CD4-positive, alpha-beta T cell (primary cell): ENCODE measurements around the gene NFE2. TPM values are rescaled to one million over a fixed set of nuclear protein-coding genes. Genes with fewer than 3 reads are reported as not detected.

ENCODE experiments used
- ATAC-seq: fragments of 200-7000 bp; cut with Tn5 transposase; one replicate; pipeline ENCODE4 v1.10.0; 2022; ENCODE audit warnings: mild to moderate bottlenecking; ENCODE audit not compliant: poor library complexity
- CTCF ChIA-PET: fragments of 350-600 bp; sonication (Branson Sonifier 250); formaldehyde crosslinking; loops from one replicate; lab custom pipeline; 2021; ENCODE audit warnings: antibody characterized with exemption, inconsistent platforms; lab: Charles Lee
- POLR2A ChIA-PET: fragments of 350-600 bp; sonication (Branson Sonifier 250); formaldehyde crosslinking; loops from one replicate; lab custom pipeline; 2021; ENCODE audit warnings: antibody characterized with exemption, inconsistent platforms; lab: Charles Lee
- DNase-seq, 14 experiments: peaks; one replicate each; pipeline ENCODE4 v3.0.0-alpha.2; 2013 to 2020; ENCODE audit warnings: mixed read lengths in 2 of 14
- H3K27ac ChIP-seq, 2 donors: one replicate each; pipeline versions ENCODE4 v1.5.1 to v1.7.0; 2013; ENCODE audit warnings: low read length in 2 of 2, low read depth in 1 of 2, mild to moderate bottlenecking in 1 of 2
- H3K27me3 ChIP-seq, 2 experiments: 1 replicate in 1 of 2; 2 replicates in 1 of 2; pipeline versions ENCODE4 v1.6.1 to v1.7.0; 2013; ENCODE audit warnings: low read length in 2 of 2, control low read depth in 1 of 2, mild to moderate bottlenecking in 1 of 2, moderate library complexity in 1 of 2; ENCODE audit not compliant: insufficient read depth in 2 of 2, control insufficient read depth in 1 of 2
- H3K36me3 ChIP-seq: one replicate; pipeline ENCODE4 v1.6.1; 2013; ENCODE audit warnings: low read length, control low read depth; ENCODE audit not compliant: insufficient read depth
- H3K4me1 ChIP-seq: one replicate; pipeline ENCODE4 v1.6.1; 2013; ENCODE audit warnings: low read length, control low read depth; ENCODE audit not compliant: insufficient read depth
- H3K4me3 ChIP-seq: one replicate; pipeline ENCODE4 v1.5.1; 2013; ENCODE audit warnings: mild to moderate bottlenecking, low read length, moderate library complexity
- H3K9me3 ChIP-seq, 2 experiments: 1 replicate in 1 of 2; 2 replicates in 1 of 2; pipeline versions ENCODE4 v1.6.1 to v1.7.0; 2013; ENCODE audit warnings: low read length in 2 of 2, mild to moderate bottlenecking in 2 of 2, control low read depth in 1 of 2, moderate library complexity in 1 of 2; ENCODE audit not compliant: control insufficient read depth in 1 of 2, insufficient read depth in 1 of 2
- H3K27ac Mint-ChIP-seq: one replicate; pipeline ENCODE4 v1.8.0; 2020; ENCODE audit warnings: mixed read lengths
- H3K27me3 Mint-ChIP-seq: one replicate; pipeline ENCODE4 v1.8.0; 2021; ENCODE audit warnings: mixed read lengths
- H3K36me3 Mint-ChIP-seq: one replicate; pipeline ENCODE4 v1.8.0; 2021; ENCODE audit warnings: low read depth, mixed read lengths
- H3K4me1 Mint-ChIP-seq: one replicate; pipeline ENCODE4 v1.8.0; 2021; ENCODE audit warnings: low read depth, mixed read lengths
- H3K4me3 Mint-ChIP-seq: one replicate; pipeline ENCODE4 v1.8.0; 2020; ENCODE audit warnings: mild to moderate bottlenecking, mixed read lengths
- H3K9me3 Mint-ChIP-seq: one replicate; pipeline ENCODE4 v1.8.0; 2020; ENCODE audit warnings: mixed read lengths
- intact Hi-C, 2 experiments: fragments of 100-400 bp; cut with DNase I in 1 of 2; cut with micrococcal nuclease in 1 of 2; formaldehyde crosslinking; loops; one replicate each; pipeline versions ENCODE4 v1.15.1 to v1.9.0; 2023 to 2025; cut with DNase I, micrococcal nuclease
- total RNA-seq, 174 experiments: library from RNA in 2 of 174; stranded (reverse) in 2 of 174; gene quantifications; one replicate each; pipeline ENCODE4 v1.2.3 and lab custom pipeline; 2021 to 2026
- TF ChIP-seq, protein P1 (sequence below): fragments of 200-600 bp; IDR thresholded peaks from one replicate; pipeline ENCODE4 v1.8.0; 2022; ENCODE audit warnings: antibody characterized with exemption, mild to moderate bottlenecking

Gene NFE2
- total RNA-seq, 2 experiments from 2014 or later, result 0.20 TPM; not detected in 1

DNA sequence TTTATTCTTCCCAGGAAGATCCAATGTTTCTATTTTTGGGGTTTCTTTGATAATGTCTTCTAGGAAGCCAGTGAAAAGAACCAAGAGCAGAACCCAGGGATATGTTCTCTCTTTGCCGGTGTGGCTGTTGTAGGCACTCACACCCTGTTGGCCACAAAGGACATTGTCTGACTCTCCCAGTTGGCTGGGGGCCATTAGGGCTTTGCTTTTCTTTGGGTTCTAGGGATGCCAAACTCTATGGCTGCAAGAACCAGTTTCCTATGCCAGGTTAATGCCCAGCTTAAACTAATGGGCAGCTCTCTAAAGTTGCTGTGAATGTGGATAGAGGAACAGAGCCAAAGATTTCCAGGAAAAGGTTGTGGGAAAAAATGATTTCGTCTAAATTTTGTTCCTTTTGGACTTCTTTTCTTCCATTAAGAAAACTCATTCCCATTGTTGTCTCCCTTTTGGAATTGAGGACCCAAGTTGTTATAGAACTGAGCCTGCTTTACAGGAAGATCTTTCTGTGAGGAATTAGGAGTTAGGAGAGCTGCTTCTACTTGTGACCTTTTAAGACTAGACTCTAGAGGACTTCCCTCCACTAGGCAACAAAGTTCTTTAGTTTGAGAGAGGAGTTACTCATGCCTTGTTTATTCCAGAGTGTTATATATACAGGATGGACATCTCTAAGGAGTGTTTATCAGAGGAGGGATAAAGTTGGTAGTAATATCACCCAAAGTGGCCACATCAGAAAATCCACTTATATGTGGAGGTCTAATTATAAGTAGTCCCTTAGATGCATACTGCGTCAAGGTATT lies 37.2 kb upstream of the NFE2 start:
- no peak overlapping the region for H3K4me3 Mint-ChIP-seq
- ChIA-PET POLR2A (interaction anchor here (1.2 kb wide), 2 partner anchors 13 to 21 kb away, joined by 3 to 4 read pairs; partner anchors contain the start of gene COPZ1), CTCF (interaction anchor here (0.6 to 3.3 kb wide), 5 partner anchors 13 to 118 kb away, joined by 5 to 27 read pairs (median 13); partner anchors contain the start of gene COPZ1)
- H3K27ac Mint-ChIP-seq, result no peak overlapping the region
- Histone ChIP-seq H3K36me3 (peaks cover 32% of the 10 kb centered on the region), H3K9me3 (no peaks in the 10 kb centered on the region), H3K27ac (no peak overlapping the region), H3K4me1 (peaks cover 14% of the 10 kb centered on the region), H3K4me3 (no peak overlapping the region), H3K27me3 (no peaks in the 10 kb centered on the region)
- intact Hi-C loops, result loop anchor here (2.0 to 5.0 kb wide), 3 partner anchors 21 to 34 kb away; no protein-coding TSS in a partner anchor
- TF ChIP-seq, protein P1, sequence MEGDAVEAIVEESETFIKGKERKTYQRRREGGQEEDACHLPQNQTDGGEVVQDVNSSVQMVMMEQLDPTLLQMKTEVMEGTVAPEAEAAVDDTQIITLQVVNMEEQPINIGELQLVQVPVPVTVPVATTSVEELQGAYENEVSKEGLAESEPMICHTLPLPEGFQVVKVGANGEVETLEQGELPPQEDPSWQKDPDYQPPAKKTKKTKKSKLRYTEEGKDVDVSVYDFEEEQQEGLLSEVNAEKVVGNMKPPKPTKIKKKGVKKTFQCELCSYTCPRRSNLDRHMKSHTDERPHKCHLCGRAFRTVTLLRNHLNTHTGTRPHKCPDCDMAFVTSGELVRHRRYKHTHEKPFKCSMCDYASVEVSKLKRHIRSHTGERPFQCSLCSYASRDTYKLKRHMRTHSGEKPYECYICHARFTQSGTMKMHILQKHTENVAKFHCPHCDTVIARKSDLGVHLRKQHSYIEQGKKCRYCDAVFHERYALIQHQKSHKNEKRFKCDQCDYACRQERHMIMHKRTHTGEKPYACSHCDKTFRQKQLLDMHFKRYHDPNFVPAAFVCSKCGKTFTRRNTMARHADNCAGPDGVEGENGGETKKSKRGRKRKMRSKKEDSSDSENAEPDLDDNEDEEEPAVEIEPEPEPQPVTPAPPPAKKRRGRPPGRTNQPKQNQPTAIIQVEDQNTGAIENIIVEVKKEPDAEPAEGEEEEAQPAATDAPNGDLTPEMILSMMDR, result no peak
- no peak for DNase-seq
- H3K4me1 Mint-ChIP-seq, result peaks cover 30% of the 10 kb centered on the region
- H3K36me3 Mint-ChIP-seq, result peaks cover 38% of the 10 kb centered on the region
- no peaks in the 10 kb centered on the region for H3K9me3 Mint-ChIP-seq
- ATAC-seq, result no peak
- H3K27me3 Mint-ChIP-seq, result no peaks in the 10 kb centered on the region

- H3K36me3 ChIP-seq, result peaks cover 25% of the 10 kb centered on the region
- Mint-ChIP-seq H3K4me1 (peaks cover 30% of the 10 kb centered on the region), H3K36me3 (peaks cover 31% of the 10 kb centered on the region), H3K9me3 (no peaks in the 10 kb centered on the region), H3K27me3 (no peaks in the 10 kb centered on the region), H3K4me3 (no peak overlapping the region), H3K27ac (no peak overlapping the region)
- peaks cover 16% of the 10 kb centered on the region for H3K4me1 ChIP-seq
- ChIA-PET CTCF (interaction anchor here (0.6 to 3.3 kb wide), 10 partner anchors 10 to 117 kb away, joined by 4 to 27 read pairs (median 6); partner anchors contain the start of gene COPZ1), POLR2A (interaction anchor here (1.2 to 1.4 kb wide), 3 partner anchors 12 to 22 kb away, joined by 3 to 4 read pairs (median 4); partner anchors contain the start of gene COPZ1)
- H3K27ac ChIP-seq, result no peak overlapping the region
- no peaks in the 10 kb centered on the region for H3K9me3 ChIP-seq
- intact Hi-C loops, result loop anchor here (2.0 to 5.0 kb wide), 3 partner anchors 21 to 35 kb away; no protein-coding TSS in a partner anchor
- DNase-seq, result no peak
- ATAC-seq, result no peak
- no peaks in the 10 kb centered on the region for H3K27me3 ChIP-seq
- TF ChIP-seq, protein P1, result no peak
- no peak overlapping the region for H3K4me3 ChIP-seq
Observed at GRCh38 chr12:54337280-54337842, 36.5 kb upstream of the NFE2 start.

DNA sequence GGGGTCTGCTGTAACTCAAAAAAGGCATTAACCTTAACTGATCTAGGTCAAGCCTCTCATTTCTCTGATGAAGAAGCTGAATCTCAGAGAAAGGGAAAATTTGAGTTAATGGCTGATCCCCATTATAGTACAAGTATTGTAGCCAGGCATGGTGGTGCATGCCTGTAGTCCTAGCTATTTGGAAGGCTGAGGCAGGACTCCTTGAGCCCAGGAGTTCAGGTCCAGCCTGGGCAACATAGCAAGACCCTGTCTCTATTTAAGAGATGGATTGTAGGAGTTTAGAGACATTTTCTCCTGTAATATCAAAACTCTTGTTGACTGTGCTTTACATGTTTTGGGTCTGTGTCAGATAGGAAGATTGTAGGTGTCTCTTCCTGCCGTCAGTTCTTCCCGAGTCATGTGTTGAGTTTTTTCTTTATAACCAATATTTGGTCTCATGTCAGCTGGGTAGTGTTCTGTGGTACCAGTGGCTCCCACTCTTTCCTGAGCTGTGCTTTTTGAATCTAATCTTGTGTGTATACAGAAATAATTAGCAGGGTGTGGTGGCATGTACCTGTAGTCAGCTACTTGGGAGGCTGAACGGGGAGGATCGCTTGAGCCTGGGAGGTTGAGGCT lies 32.7 kb upstream of the NFE2 start:
- no peaks in the 10 kb centered on the region for H3K9me3 ChIP-seq
- no peak for ATAC-seq
- TF ChIP-seq, protein P1, result no peak
- no peaks in the 10 kb centered on the region for H3K27me3 ChIP-seq
- Mint-ChIP-seq H3K36me3 (peaks cover 17% of the 10 kb centered on the region), H3K9me3 (no peaks in the 10 kb centered on the region), H3K4me3 (no peak overlapping the region), H3K4me1 (peaks cover 55% of the 10 kb centered on the region), H3K27ac (no peak overlapping the region), H3K27me3 (no peaks in the 10 kb centered on the region)
- DNase-seq, result no peak
- H3K36me3 ChIP-seq, result peaks cover 4% of the 10 kb centered on the region
- peaks cover 47% of the 10 kb centered on the region for H3K4me1 ChIP-seq
- intact Hi-C loops, result no loop called here
- CTCF ChIA-PET, result interaction anchor here (1.3 to 2.4 kb wide), 3 partner anchors 9 to 35 kb away, joined by 4 to 10 read pairs (median 6); partner anchors contain the start of gene COPZ1
- H3K4me3 ChIP-seq, result no peak overlapping the region
- POLR2A ChIA-PET, result interaction anchor here (1.2 to 2.5 kb wide), 4 partner anchors 8 to 54 kb away, joined by 4 to 11 read pairs (median 8); partner anchors contain the start of genes CBX5, COPZ1 and HNRNPA1
- H3K27ac ChIP-seq, result no peak overlapping the region
